Tibial nerve (tissue), 4 donors: ENCODE results near the gene TPRG1L. TPM values are rescaled to one million over a fixed set of nuclear protein-coding genes. Genes with fewer than 3 reads are reported as not detected.

Experiments
- DNase-seq, 2 donors: peaks; one replicate each; pipeline ENCODE4 v3.0.0-alpha.2; 2019; ENCODE audit warnings: low spot score in 2 of 2
- H3K27ac ChIP-seq, 4 donors: fragments of 200-600 bp; sonication (generic) in 3 of 4; one replicate each; pipeline ENCODE4 v1.5.1; 2017 to 2019; ENCODE audit warnings: mild to moderate bottlenecking in 1 of 4
- H3K27me3 ChIP-seq, 2 donors: fragments of 200-600 bp; sonication (generic) in 1 of 2; one replicate each; pipeline versions ENCODE4 v1.5.1 to v1.6.0; 2017 to 2019
- H3K36me3 ChIP-seq, 3 donors: fragments of 200-600 bp; sonication (generic); one replicate each; pipeline ENCODE4 v1.5.1; 2018 to 2019
- H3K4me1 ChIP-seq, 4 donors: fragments of 200-600 bp; sonication (generic) in 3 of 4; one replicate each; pipeline ENCODE4 v1.5.1; 2017 to 2019
- H3K4me3 ChIP-seq, 4 donors: fragments of 200-600 bp; sonication (generic) in 3 of 4; one replicate each; pipeline ENCODE4 v1.5.1; 2017 to 2019; ENCODE audit warnings: mild to moderate bottlenecking in 1 of 4, moderate library complexity in 1 of 4
- H3K9me3 ChIP-seq, 4 donors: fragments of 200-600 bp; sonication (generic) in 3 of 4; one replicate each; pipeline ENCODE4 v1.5.1; 2017 to 2019
- CTCF ChIP-seq, 5 experiments: fragments of 200-600 bp in 3 of 5; fragments of 450-650 bp in 2 of 5; sonication (generic) in 3 of 5; IDR thresholded peaks; one replicate each; pipeline ENCODE4 v1.5.1; 2016 to 2019; ENCODE audit warnings: antibody characterized with exemption in 5 of 5, mild to moderate bottlenecking in 3 of 5, moderate library complexity in 2 of 5
- EP300 ChIP-seq, 2 donors: sonication (generic); formaldehyde crosslinking; IDR thresholded peaks; one replicate each; pipeline ENCODE4 v1.6.1; 2017; ENCODE audit warnings: antibody characterized with exemption in 2 of 2, mild to moderate bottlenecking in 1 of 2
- POLR2A ChIP-seq, 2 donors: fragments of 450-650 bp; IDR thresholded peaks; one replicate each; pipeline ENCODE4 v1.6.1; 2017; ENCODE audit warnings: antibody characterized with exemption in 2 of 2, mild to moderate bottlenecking in 2 of 2, moderate library complexity in 2 of 2
- WGBS, 2 donors: methylation state at CpG; one replicate each; pipeline ENCODE4 v1.1.5; 2018; 5-methylcytosine and 5-hydroxymethylcytosine counted together
- total RNA-seq, 4 donors: library from RNA; depleted of rRNA; stranded (reverse); fragments of >200 nt; gene quantifications; one replicate each; pipeline ENCODE4 v1.1.0, GENCODE V29; 2016

The TPRG1L gene
- total RNA-seq, 4 donors from 2014 or later = 26.7 to 39.8 (median 34.7) TPM

- H3K4me1 ChIP-seq = peaks cover 0 to 11% (median 4%) of the 10 kb centered on the region in 4 donors
- WGBS, 2 donors = 73 to 75% methylated on average over 6 of the region's 6 CpGs
- no peak overlapping the region for H3K4me3 ChIP-seq
- H3K9me3 ChIP-seq = no peaks in the 10 kb centered on the region
- no peak overlapping the region for H3K27ac ChIP-seq
- peaks cover 0 to 62% of the 10 kb centered on the region in 2 donors for H3K27me3 ChIP-seq
- TF ChIP-seq POLR2A (IDR thresholded peaks at IDR 0.05) = no peak
- TF ChIP-seq CTCF (IDR thresholded peaks at IDR 0.05) = no peak
- TF ChIP-seq EP300 (IDR thresholded peaks at IDR 0.05) = no peak
- no peaks in the 10 kb centered on the region for H3K36me3 ChIP-seq
- DNase-seq = no peak
Observed at GRCh38 chr1:3657096-3657475, 32.3 kb downstream of the TPRG1L start.

- no peak for DNase-seq
- peaks cover 0 to 5% (median 1%) of the 10 kb centered on the region in 4 donors for H3K4me1 ChIP-seq
- TF ChIP-seq EP300 (IDR thresholded peaks at IDR 0.05) (no peak), CTCF (IDR thresholded peaks at IDR 0.05) (no peak), POLR2A (IDR thresholded peaks at IDR 0.05) (no peak)
- H3K27ac ChIP-seq = no peak overlapping the region
- no peaks in the 10 kb centered on the region for H3K9me3 ChIP-seq
- H3K4me3 ChIP-seq = no peak overlapping the region
- no peaks in the 10 kb centered on the region for H3K36me3 ChIP-seq
- H3K27me3 ChIP-seq = peaks cover 0 to 63% of the 10 kb centered on the region in 2 donors
- 60 to 66% methylated on average over 26 of the region's 26 CpGs for WGBS, 2 donors
Observed at GRCh38 chr1:3657578-3658230, 32.9 kb downstream of the TPRG1L start.

GRCh38 chr1:3658231-3658615 lies 33.4 kb downstream of the TPRG1L start:
- Histone ChIP-seq H3K27ac (no peak overlapping the region), H3K4me3 (no peak overlapping the region), H3K4me1 (peaks cover 0 to under 1% (median 0%) of the 10 kb centered on the region in 4 donors), H3K27me3 (peaks cover 0 to 63% of the 10 kb centered on the region in 2 donors), H3K36me3 (no peaks in the 10 kb centered on the region), H3K9me3 (no peaks in the 10 kb centered on the region)
- 24 to 25% methylated on average over 14 of the region's 14 CpGs for WGBS, 2 donors
- TF ChIP-seq POLR2A (IDR thresholded peaks at IDR 0.05) (no peak), EP300 (IDR thresholded peaks at IDR 0.05) (no peak), CTCF (IDR thresholded peaks at IDR 0.05) (no peak)
- DNase-seq = no peak

- H3K4me3 ChIP-seq = no peak overlapping the region
- 81 to 87% methylated on average over 15 of the region's 15 CpGs for WGBS, 2 donors
- no peaks in the 10 kb centered on the region for H3K9me3 ChIP-seq
- H3K4me1 ChIP-seq = no peaks in the 10 kb centered on the region
- TF ChIP-seq POLR2A (IDR thresholded peaks at IDR 0.05) (no peak), EP300 (IDR thresholded peaks at IDR 0.05) (no peak), CTCF (IDR thresholded peaks at IDR 0.05) (no peak)
- no peak for DNase-seq
- peaks cover 0 to 56% of the 10 kb centered on the region in 2 donors for H3K27me3 ChIP-seq
- no peak overlapping the region for H3K27ac ChIP-seq
- H3K36me3 ChIP-seq = no peaks in the 10 kb centered on the region
Observed at GRCh38 chr1:3659093-3659492, 34.3 kb downstream of the TPRG1L start.

- Histone ChIP-seq H3K27ac (no peak overlapping the region), H3K36me3 (no peaks in the 10 kb centered on the region), H3K4me1 (no peaks in the 10 kb centered on the region), H3K4me3 (no peak overlapping the region), H3K9me3 (no peaks in the 10 kb centered on the region), H3K27me3 (peaks cover 0 to 44% of the 10 kb centered on the region in 2 donors)
- 79 to 83% methylated on average over 2 of the region's 2 CpGs for WGBS, 2 donors
- DNase-seq = no peak
- TF ChIP-seq EP300 (IDR thresholded peaks at IDR 0.05) (no peak), POLR2A (IDR thresholded peaks at IDR 0.05) (no peak), CTCF (IDR thresholded peaks at IDR 0.05) (no peak)
Observed at GRCh38 chr1:3660704-3661103, 35.9 kb downstream of the TPRG1L start.
